HG02759 (cell line): ENCODE data around the gene CD101.

ENCODE experiments used
- ATAC-seq: cut with Tn5 transposase; IDR thresholded peaks from one replicate; pipeline ENCODE4 v1.9.1; 2021; ENCODE audit warnings: mild to moderate bottlenecking, moderate library complexity; ENCODE audit not compliant: unreplicated experiment

The CD101 gene

DNA sequence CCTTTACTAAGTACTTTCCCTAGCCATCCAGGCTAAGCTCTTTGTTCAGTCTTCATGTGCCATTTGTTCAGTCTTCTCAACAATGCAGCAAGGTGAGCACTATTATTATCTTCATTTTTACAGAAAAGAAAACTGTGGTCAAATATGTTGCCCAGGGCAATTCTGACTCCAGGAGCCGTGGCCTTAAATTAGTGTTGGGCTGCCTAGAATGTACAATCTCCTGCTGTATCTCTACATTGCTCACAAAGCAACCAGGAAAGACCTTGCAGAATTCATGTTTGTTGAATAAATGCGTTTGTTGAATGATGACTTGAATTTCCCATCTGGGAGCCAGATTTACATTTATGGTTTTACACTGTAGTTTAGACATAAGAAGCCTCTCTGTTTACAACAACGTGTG, 14.2 kb downstream of the CD101 start:
- no peak for ATAC-seq

- peak; percentile 18 for ATAC-seq
Observed at GRCh38 chr1:117017062-117017461, 15.5 kb downstream of the CD101 start.

DNA sequence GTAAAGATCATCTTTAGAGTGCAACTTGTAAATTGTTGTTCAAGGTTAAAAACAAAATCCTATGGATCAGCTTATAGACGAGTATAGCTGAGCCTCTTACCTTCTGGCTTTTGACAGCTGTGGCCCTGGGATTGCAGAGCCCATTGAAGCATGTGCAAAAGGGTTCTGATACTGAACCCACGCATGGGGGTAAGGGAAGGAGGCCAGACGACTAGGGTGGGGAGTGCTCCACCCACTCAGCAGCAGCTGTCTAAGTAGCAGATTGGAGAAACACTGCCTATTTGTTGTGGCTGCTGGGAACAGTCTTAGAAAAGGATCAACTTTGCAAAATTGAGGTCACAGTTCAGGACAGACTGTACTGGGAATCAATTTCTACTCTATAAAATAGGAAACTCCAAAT, 16.1 kb downstream of the CD101 start:
- ATAC-seq = peak; percentile 88

DNA sequence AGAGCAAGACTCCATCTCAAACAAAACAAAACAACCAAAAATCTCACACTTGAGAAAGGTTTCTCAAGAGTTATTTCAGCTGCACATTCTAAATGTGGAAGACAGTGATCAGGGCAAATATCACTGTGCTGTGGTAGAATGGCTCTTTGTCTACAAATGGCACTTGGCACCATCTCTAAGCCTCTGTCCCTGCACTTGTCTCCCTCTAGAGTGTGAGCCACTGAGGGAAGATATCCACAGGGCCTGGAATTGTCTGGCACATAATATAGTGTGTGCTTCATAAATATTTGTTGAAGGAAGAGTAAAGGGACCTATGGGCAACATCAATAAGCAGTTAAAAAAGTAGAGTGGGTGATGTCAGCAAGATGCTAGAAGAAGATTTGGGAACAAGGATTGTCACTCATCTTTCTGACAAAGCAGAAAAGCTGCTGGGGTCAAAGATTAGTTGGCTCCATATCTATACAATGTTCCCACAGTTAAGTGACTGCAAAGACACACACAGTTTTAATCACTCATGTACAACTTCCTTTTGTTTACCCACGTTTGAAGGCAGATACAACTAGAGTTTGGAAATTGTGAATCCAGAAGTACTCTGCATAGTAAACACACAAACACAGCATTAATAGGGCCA, 19.1 kb downstream of the CD101 start:
- ATAC-seq = no peak

DNA sequence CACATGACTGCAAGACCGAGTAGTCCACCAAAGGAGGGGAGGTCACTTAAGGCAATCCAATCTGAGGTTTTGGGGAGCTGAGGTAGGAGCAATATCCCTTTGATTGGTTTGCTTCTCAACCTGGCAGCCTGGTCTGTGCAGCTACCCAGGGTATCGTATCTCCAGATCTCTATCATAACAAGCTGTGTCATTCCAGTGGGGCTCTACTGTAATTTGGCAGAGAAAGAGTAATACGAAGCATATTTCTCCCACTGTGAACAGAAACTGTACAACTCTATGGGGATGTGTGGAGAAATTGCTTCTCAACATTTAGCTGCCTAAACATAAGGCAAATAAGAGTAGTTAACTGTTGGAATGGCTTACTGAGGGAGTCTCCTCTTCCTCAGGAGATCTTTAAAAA, 20.6 kb downstream of the CD101 start:
- no peak for ATAC-seq

DNA sequence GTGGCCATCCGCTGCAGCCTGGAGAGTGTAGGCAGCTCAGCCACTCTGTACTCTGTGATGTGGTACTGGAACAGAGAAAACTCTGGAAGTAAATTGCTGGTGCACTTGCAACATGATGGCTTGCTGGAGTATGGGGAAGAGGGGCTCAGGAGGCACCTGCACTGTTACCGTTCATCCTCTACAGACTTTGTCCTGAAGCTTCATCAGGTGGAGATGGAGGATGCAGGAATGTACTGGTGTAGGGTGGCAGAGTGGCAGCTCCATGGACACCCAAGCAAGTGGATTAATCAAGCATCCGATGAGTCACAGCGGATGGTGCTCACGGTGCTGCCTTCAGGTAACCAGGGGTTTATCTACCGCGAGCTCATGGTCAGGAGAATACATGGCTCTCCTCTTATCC, 24.0 kb downstream of the CD101 start:
- no peak for ATAC-seq

DNA sequence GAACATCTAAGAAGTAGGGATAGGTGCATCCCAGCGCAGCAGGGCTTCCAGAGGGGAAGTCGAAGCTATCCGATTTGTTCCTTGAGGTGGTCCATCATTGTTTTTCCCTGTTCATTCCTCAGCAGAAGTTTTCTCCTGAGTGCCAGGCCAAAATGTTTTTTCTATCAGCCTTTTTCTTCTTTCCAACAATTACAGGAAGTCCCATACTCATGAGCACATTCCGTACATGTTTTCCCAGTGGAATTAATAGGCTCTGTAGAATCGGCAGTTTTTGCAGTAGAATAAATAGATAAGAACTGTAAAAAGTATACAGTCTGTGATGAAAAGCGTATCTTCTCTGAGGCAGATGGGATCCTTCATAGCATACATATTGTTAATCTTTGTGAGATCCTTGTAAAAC, 24.8 kb downstream of the CD101 start:
- no peak for ATAC-seq

- ATAC-seq = no peak
Observed at GRCh38 chr1:117029685-117030084, 28.1 kb downstream of the CD101 start.

- no peak for ATAC-seq
Observed at GRCh38 chr1:117030271-117030877, 28.8 kb downstream of the CD101 start.

GRCh38 chr1:117032266-117032665, 30.7 kb downstream of the CD101 start:
- no peak for ATAC-seq

- ATAC-seq = no peak
Observed at GRCh38 chr1:117032681-117033539, 31.4 kb downstream of the CD101 start.

DNA sequence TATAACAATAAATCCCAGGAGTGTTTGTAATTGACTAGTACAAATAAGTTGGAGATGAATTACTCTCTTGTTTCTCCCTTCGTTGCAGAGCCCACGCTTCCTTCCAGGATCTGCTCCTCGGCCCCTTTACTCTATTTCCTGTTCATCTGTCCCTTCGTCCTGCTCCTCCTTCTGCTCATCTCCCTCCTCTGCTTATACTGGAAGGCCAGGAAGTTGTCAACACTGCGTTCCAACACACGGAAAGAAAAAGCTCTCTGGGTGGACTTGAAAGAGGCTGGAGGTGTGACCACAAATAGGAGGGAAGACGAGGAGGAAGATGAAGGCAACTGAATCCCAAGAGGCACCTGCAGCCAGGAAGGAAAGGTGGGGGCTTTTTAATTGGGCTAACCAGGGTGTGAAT, 32.2 kb downstream of the CD101 start:
- no peak for ATAC-seq

DNA sequence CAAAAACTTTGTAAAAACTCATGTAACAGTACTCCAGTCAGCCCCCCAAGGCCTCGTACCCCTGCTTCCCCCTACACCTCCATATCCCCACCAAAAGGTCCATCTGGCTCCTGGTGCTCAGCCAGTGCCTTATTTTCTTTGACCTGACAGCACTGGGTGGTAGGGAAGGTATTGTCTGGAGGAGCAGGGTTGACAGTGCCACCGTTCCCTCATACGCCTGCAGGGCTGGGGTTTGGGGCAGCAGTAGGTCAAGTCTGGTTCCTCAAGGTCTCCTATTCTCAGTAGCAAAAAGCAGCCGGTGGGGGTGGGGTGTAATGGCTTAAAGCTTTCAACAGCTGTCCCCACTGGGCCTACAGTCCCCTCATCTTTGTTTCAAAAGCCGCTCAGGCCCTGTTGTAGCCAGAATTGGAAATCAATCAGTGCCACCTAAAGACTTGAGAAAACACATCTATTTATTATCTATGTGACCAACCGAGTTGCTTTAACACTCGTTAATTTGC, 33.3 kb downstream of the CD101 start:
- ATAC-seq = no peak

DNA sequence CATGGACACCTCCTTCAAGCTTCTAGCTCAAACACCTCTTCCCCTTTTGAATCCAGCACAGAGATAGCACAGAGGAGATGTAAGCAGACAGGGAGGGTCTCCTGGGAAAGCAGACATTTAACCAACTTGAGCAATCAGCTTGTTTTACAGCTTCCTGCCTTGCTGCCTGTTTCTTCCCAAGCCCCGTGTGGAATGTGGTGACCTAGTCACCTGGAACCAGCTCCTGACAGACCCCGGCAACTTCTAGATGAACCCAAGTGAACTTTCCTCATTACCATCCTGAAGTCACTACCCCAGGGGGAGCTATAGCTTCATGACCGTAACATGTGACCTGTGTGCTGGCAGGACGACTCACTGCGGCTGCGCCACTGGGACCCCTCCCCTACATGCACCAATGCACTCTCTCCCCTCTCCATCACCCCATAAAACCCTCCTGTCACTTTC, 34.5 kb downstream of the CD101 start:
- no peak for ATAC-seq

DNA sequence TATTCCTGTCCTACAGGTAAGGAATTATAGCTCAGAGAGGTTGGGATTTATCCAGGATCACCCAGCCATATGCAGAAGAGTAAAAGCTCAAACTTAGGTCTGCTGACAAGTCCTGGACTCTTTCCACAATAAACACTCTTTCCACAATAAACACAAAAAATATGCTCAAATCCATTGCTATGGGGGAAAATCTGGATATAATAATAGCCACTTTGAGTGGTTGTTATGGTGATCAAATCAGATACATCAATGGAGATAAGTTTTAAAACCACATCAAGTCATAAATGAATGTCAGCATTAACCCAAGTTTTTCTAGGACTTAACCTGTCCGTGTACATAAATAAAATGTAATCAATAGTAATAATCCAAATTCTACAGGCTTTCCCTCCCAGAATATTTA, 36.2 kb downstream of the CD101 start:
- no peak for ATAC-seq

- ATAC-seq = no peak
Observed at GRCh38 chr1:117038236-117038635, 36.7 kb downstream of the CD101 start.

GRCh38 chr1:117044217-117044616, 42.7 kb downstream of the CD101 start:
- ATAC-seq = no peak

DNA sequence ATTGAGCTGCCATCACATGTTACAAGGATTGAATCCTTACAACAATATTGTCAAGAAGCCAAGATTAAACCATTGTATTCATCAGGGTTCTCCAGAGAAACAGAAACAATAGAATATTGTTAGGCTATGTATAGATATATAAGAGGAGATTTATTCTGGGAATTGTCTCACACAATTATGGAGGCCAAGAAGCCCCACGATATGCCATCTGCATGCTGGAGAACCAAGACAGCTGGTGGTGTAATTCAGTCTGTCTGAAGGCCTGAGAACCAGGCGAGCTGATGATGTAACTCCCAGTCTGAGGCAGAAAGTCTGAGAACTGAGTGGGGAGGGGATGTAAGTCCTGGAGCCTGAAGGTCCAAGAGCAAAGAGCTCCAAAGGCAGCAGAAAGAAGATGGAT, 44.1 kb downstream of the CD101 start:
- no peak for ATAC-seq

DNA sequence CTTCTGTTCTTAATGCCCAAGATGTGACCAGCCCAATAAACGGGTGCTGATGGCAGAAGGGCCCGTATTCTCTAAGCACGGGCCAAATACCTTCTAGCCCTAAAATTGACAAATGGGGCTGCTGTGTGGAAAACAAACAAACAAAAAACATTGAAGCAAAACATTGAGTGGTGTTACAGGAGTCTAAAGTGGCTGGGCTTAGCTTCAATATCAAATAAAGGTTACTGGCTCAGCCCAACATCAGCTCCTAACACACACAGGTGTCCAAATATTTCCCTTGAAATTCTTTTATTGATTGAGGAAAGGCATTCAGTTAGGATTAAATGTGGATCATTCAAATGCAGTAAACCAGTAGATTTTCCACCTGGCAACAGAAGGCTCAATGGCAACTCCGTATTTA, 45.2 kb downstream of the CD101 start:
- ATAC-seq = no peak

DNA sequence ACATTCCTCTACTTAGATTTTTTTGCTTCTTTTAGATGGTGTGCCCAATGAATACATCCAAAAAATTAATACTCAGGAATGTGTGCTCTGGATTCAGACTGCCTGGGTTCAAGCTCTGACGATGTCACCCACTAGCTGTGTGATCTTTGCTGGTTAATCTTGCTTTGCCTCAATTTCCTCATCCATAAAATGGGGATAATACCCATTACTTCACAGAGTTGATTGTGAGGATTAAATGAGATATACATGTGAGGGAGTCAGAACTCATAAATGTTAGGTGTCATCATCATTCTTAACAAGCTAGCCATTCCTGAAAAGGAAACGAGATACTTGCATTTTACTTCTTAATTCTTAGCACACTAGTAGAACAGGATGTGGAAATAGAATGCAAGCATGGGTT, 45.7 kb downstream of the CD101 start:
- no peak for ATAC-seq

DNA sequence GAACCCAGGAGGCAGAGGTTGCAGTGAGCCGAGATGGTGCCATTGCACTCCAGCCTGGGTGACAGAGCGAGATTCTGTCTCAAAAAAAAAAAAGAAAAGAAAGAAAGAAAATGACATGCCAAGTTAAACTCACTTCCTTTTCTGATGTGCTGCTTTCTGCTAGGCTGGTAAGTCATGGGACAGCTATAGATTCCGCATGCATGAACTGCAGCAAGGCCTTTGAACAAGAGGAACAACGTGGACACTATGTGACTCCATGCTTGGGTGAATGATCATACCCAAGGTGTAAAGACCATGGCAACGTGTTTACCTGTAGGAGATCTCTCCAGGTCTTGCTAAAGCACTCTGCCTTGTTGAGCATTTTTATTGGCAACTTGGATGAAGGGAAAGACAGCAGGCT, 48.3 kb downstream of the CD101 start:
- no peak for ATAC-seq
